HL-60 (cell line): ENCODE measurements around the gene NHSL2.

Experiments used
- GABPA ChIP-seq: IDR thresholded peaks from 2 replicates; pipeline ENCODE4 v1.6.1; 2012; ENCODE audit warnings: low read depth
- TF ChIP-seq, protein P1 (sequence below): IDR thresholded peaks from one replicate; pipeline ENCODE4 v1.5.1; 2011; ENCODE audit warnings: low read length, control low read depth, inconsistent platforms; ENCODE audit not compliant: insufficient read depth

DNA sequence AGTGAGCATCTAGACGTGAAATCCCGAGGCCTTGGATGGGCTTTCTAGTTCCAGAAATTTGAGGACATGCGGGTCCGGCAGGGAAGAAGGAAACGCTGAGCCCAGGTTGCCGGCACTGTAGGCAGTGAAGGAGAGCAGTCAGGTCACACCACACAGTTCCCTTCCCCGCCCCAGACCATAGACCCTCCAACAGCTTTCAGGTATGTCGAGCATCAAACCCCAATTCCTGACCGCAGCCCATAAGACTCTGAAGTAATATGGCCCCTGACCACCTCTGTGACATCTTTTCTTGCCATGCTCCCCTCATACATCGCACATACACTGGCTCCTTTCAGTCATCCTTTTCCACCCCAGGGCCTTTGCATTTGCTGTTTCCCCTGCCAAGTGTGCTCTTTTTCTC is 198.0 kb downstream of the NHSL2 start:
- TF ChIP-seq, protein P1, sequence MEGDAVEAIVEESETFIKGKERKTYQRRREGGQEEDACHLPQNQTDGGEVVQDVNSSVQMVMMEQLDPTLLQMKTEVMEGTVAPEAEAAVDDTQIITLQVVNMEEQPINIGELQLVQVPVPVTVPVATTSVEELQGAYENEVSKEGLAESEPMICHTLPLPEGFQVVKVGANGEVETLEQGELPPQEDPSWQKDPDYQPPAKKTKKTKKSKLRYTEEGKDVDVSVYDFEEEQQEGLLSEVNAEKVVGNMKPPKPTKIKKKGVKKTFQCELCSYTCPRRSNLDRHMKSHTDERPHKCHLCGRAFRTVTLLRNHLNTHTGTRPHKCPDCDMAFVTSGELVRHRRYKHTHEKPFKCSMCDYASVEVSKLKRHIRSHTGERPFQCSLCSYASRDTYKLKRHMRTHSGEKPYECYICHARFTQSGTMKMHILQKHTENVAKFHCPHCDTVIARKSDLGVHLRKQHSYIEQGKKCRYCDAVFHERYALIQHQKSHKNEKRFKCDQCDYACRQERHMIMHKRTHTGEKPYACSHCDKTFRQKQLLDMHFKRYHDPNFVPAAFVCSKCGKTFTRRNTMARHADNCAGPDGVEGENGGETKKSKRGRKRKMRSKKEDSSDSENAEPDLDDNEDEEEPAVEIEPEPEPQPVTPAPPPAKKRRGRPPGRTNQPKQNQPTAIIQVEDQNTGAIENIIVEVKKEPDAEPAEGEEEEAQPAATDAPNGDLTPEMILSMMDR = no peak
- no peak for TF ChIP-seq GABPA
